B cell (primary cell): ENCODE measurements around the gene ESRP2. TPM values are rescaled to one million over a fixed set of nuclear protein-coding genes. Genes with fewer than 3 reads are reported as not detected.

Experiments used
- ATAC-seq: fragments of 200-7000 bp; cut with Tn5 transposase; one replicate; pipeline ENCODE4 v1.10.0; 2021; ENCODE audit warnings: low read depth, mild to moderate bottlenecking, moderate number of reproducible peaks, moderate library complexity
- CTCF ChIA-PET: fragments of 350-600 bp; sonication (Branson Sonifier 250); formaldehyde crosslinking; loops from one replicate; lab custom pipeline; 2021; ENCODE audit warnings: antibody characterized with exemption, inconsistent platforms; lab: Charles Lee
- POLR2A ChIA-PET: fragments of 350-600 bp; sonication (Branson Sonifier 250); formaldehyde crosslinking; loops from one replicate; lab custom pipeline; 2021; ENCODE audit warnings: antibody characterized with exemption; lab: Charles Lee
- DNase-seq: peaks from one replicate; pipeline ENCODE4 v3.0.0; 2013
- H2AFZ ChIP-seq: 2 replicates; pipeline ENCODE4 v1.6.1; 2012; ENCODE audit warnings: mild to moderate bottlenecking, low read depth, low read length; ENCODE audit not compliant: insufficient read depth, poor library complexity, severe bottlenecking
- H3K27ac ChIP-seq, 2 donors: 1 replicate in 1 of 2; 2 replicates in 1 of 2; pipeline ENCODE4 v1.5.1; 2012 to 2013; ENCODE audit warnings: low read length in 2 of 2, mild to moderate bottlenecking in 2 of 2, moderate library complexity in 1 of 2
- H3K27me3 ChIP-seq, 4 experiments: fragments of 200-600 bp in 1 of 4; sonication (generic) in 1 of 4; replicated peaks in 1 of 4; 1 replicate in 2 of 4; 2 replicates in 2 of 4; pipeline versions ENCODE4 v1.6.1 to v1.7.0; 2013 to 2016; ENCODE audit warnings: low read length in 3 of 4, mild to moderate bottlenecking in 2 of 4, mixed read lengths in 1 of 4, moderate library complexity in 1 of 4; ENCODE audit not compliant: insufficient read depth in 4 of 4, control insufficient read depth in 3 of 4; ENCODE audit errors: control extremely low read depth in 1 of 4
- H3K36me3 ChIP-seq, 2 experiments: replicated peaks in 1 of 2; 1 replicate in 1 of 2; 2 replicates in 1 of 2; pipeline versions ENCODE4 v1.6.1 to v1.7.1; 2013; ENCODE audit warnings: low read length in 1 of 2; ENCODE audit not compliant: insufficient read depth in 2 of 2, control insufficient read depth in 1 of 2; ENCODE audit errors: control extremely low read depth in 1 of 2, extremely low read depth in 1 of 2
- H3K4me1 ChIP-seq, 2 donors: fragments of 200-600 bp in 1 of 2; sonication (generic) in 1 of 2; 1 replicate in 1 of 2; 2 replicates in 1 of 2; pipeline versions ENCODE4 v1.5.1 to v1.6.1; 2013 to 2017; ENCODE audit warnings: low read length in 2 of 2; ENCODE audit not compliant: control insufficient read depth in 2 of 2, insufficient read depth in 2 of 2
- H3K4me2 ChIP-seq: replicated peaks from 2 replicates; pipeline ENCODE3; 2012; ENCODE audit warnings: mild to moderate bottlenecking, low read depth, low read length; ENCODE audit not compliant: poor library complexity, severe bottlenecking
- H3K4me3 ChIP-seq, 5 experiments: fragments of 200-600 bp in 1 of 5; sonication (generic) in 1 of 5; 1 replicate in 3 of 5; 2 replicates in 2 of 5; pipeline versions ENCODE4 v1.5.1 to v1.7.0; 2011 to 2016; ENCODE audit warnings: low read length in 4 of 5, mild to moderate bottlenecking in 4 of 5, low read depth in 2 of 5, control low read depth in 1 of 5, moderate library complexity in 1 of 5; ENCODE audit not compliant: insufficient read depth in 1 of 5; ENCODE audit errors: control extremely low read depth in 1 of 5, extremely low read depth in 1 of 5
- H3K79me2 ChIP-seq: fragments of 200-600 bp; sonication (generic); one replicate; pipeline ENCODE4 v1.6.0; 2016; ENCODE audit warnings: low read length; ENCODE audit not compliant: control insufficient read depth, insufficient read depth
- H3K9ac ChIP-seq: fragments of 200-600 bp; sonication (generic); 2 replicates; pipeline ENCODE4 v1.6.1; 2017; ENCODE audit warnings: mild to moderate bottlenecking, low read length, moderate library complexity
- H3K9me3 ChIP-seq, 3 donors: one replicate each; pipeline versions ENCODE4 v1.6.1 to v1.7.1; 2013; ENCODE audit warnings: low read length in 2 of 3; ENCODE audit not compliant: control insufficient read depth in 2 of 3, insufficient read depth in 1 of 3; ENCODE audit errors: control extremely low read depth in 1 of 3
- H4K20me1 ChIP-seq: 2 replicates; pipeline ENCODE4 v1.6.0; 2012; ENCODE audit warnings: mild to moderate bottlenecking, low read length; ENCODE audit not compliant: insufficient read depth, control insufficient read depth, poor library complexity, severe bottlenecking
- H3K27ac Mint-ChIP-seq: one replicate; pipeline ENCODE4 v1.8.0; 2021; ENCODE audit warnings: mixed read lengths
- H3K27me3 Mint-ChIP-seq: one replicate; pipeline ENCODE4 v1.8.0; 2021; ENCODE audit warnings: mixed read lengths
- H3K4me1 Mint-ChIP-seq: one replicate; pipeline ENCODE4 v1.8.0; 2021; ENCODE audit warnings: mixed read lengths
- H3K4me3 Mint-ChIP-seq: one replicate; pipeline ENCODE4 v1.8.0; 2021; ENCODE audit warnings: mixed read lengths
- H3K9me3 Mint-ChIP-seq: one replicate; pipeline ENCODE4 v1.8.0; 2022; ENCODE audit warnings: mixed read lengths; ENCODE audit not compliant: insufficient read depth
- CTCF ChIP-seq: fragments of 200-600 bp; IDR thresholded peaks from one replicate; pipeline ENCODE4 v1.8.0; 2022; ENCODE audit warnings: antibody characterized with exemption, mild to moderate bottlenecking
- EZH2 ChIP-seq: IDR thresholded peaks from 2 replicates; pipeline ENCODE4 v1.6.1; 2012; ENCODE audit warnings: borderline replicate concordance, low read depth, mild to moderate bottlenecking, moderate library complexity, low read length; ENCODE audit not compliant: insufficient read depth, poor library complexity, severe bottlenecking
- WGBS: methylation state at CpG from one replicate; pipeline ENCODE4 v1.1.5; 2013; ENCODE audit warnings: missing lambda C conversion rate; ENCODE audit not compliant: insufficient coverage; 5-methylcytosine and 5-hydroxymethylcytosine counted together
- intact Hi-C: fragments of 100-400 bp; cut with micrococcal nuclease; formaldehyde crosslinking; loops from one replicate; pipeline ENCODE4 v1.10.0; 2022
- polyA plus RNA-seq: library from polyadenylated mRNA; depleted of rRNA; stranded (reverse); fragments of >200 nt; gene quantifications from 2 replicates; pipeline ENCODE4 v1.2.3, GENCODE V29; 2012
- total RNA-seq, 2 donors: library from RNA; stranded (reverse); fragments of 120-200 nt in 1 of 2; gene quantifications; 1 replicate in 1 of 2; 2 replicates in 1 of 2; pipeline versions ENCODE4 v1.2.3 to v1.2.4, GENCODE V29; 2013 to 2022

Gene ESRP2
- total and polyA plus RNA-seq, 2 donors (not counting 1 experiment from before 2014, with no cell fraction given), result 0.09 TPM; not detected in 1

GRCh38 chr16:68235108-68235886, 630 bp downstream of the ESRP2 start:
- Mint-ChIP-seq H3K27me3 (no peaks in the 10 kb centered on the region), H3K9me3 (no peaks in the 10 kb centered on the region), H3K27ac (peak overlapping the region; percentile 81), H3K4me1 (peaks cover 40% of the 10 kb centered on the region), H3K4me3 (peak overlapping the region; percentile 74)
- H3K9me3 ChIP-seq, result peaks cover 0 to 3% (median 0%) of the 10 kb centered on the region in 3 donors
- no peaks in the 10 kb centered on the region for H3K27me3 ChIP-seq
- no peaks in the 10 kb centered on the region for H3K79me2 ChIP-seq
- no peak for ATAC-seq
- WGBS, result 76% methylated on average over 73 of the region's 73 CpGs
- ChIA-PET POLR2A (interaction anchor here (0.6 to 0.7 kb wide), 2 partner anchors 13 to 115 kb away, joined by 3 to 4 read pairs; no protein-coding TSS in a partner anchor), CTCF (interaction anchor here (1.6 to 2.1 kb wide), 3 partner anchors 93 to 142 kb away, joined by 4 to 16 read pairs (median 6); no protein-coding TSS in a partner anchor)
- peak overlapping the region in 1 of 5 experiments; percentile 68 for H3K4me3 ChIP-seq
- peak; percentile 52 for DNase-seq
- peak overlapping the region; percentile 84 for H2AFZ ChIP-seq
- peaks cover 0 to 6% of the 10 kb centered on the region in 2 experiments for H3K36me3 ChIP-seq
- intact Hi-C loops, result loop anchor here (5.0 kb wide), 1 partner anchor 403 kb away; no protein-coding TSS in a partner anchor
- TF ChIP-seq CTCF (no peak), EZH2 (no peak)
- H3K4me1 ChIP-seq, result peaks cover 22 to 42% of the 10 kb centered on the region in 2 donors
- H3K4me2 ChIP-seq, result peak overlapping the region; percentile 92
- H3K27ac ChIP-seq, result no peak overlapping the region
- H4K20me1 ChIP-seq, result peaks cover 6% of the 10 kb centered on the region
- peak overlapping the region; percentile 70 for H3K9ac ChIP-seq
